IMR-90 (cell line): ENCODE measurements around the gene SLC38A5. TPM values are rescaled to one million over a fixed set of nuclear protein-coding genes. Genes with fewer than 3 reads are reported as not detected.
A peak's percentile ranks its signal among the peaks of the same experiment; 100 is the strongest.
"Not testable (repeated sequence)": the region's sequence is repeated elsewhere in the genome, so short reads cannot be mapped to it uniquely, and the experiment has no call there.

Experiments used
- ATAC-seq: fragments of 200-7000 bp; cut with Tn5 transposase; 2 replicates; pipeline ENCODE4 v1.9.1; 2020; ENCODE audit warnings: low read depth, mild to moderate bottlenecking, moderate library complexity
- Bru-seq: library from RNA; stranded (reverse); fragments of 400-500 nt; gene quantifications from one replicate; lab custom pipeline; 2021; lab: Mats Ljungman, UMichigan
- BruChase-seq, 2 experiments: library from RNA; stranded (reverse); fragments of 400-500 nt; gene quantifications; one replicate each; lab custom pipeline; 2021; lab: Mats Ljungman, UMichigan
- BruUV-seq: library from RNA; stranded (reverse); fragments of 400-500 nt; replicated peaks from 2 replicates; lab custom pipeline; 2021; lab: Mats Ljungman, UMichigan
- CTCF ChIA-PET: fragments of 300-600 bp; formaldehyde crosslinking; extraction: SDS; loops from one replicate; lab custom pipeline; 2021; ENCODE audit warnings: antibody characterized with exemption; lab: Yijun Ruan, JAX
- POLR2A ChIA-PET: fragments of 300-600 bp; sonication (Branson Sonifier 250); formaldehyde crosslinking; loops from one replicate; lab custom pipeline; 2022; ENCODE audit warnings: antibody characterized with exemption; ENCODE audit not compliant: unreplicated experiment; lab: Charles Lee
- DNase-seq: peaks from one replicate; pipeline ENCODE4 v3.0.0; 2013
- H2AFZ ChIP-seq: replicated peaks from 2 replicates; pipeline ENCODE3; 2013; ENCODE audit warnings: low read length, mild to moderate bottlenecking; ENCODE audit not compliant: poor library complexity
- H2AK5ac ChIP-seq: 2 replicates; pipeline ENCODE4 v1.6.1; 2013; ENCODE audit warnings: low read depth, low read length, inconsistent platforms
- H2AK9ac ChIP-seq: replicated peaks from 2 replicates; pipeline ENCODE3; 2013; ENCODE audit warnings: mild to moderate bottlenecking, low read depth, low read length, moderate library complexity; ENCODE audit not compliant: poor library complexity
- H2BK120ac ChIP-seq: 2 replicates; pipeline ENCODE4 v1.6.1; 2013; ENCODE audit warnings: low read depth, low read length, inconsistent platforms
- H2BK15ac ChIP-seq: 3 replicates; pipeline ENCODE4 v1.6.1; 2013; ENCODE audit warnings: low read depth, low read length, inconsistent platforms
- H2BK20ac ChIP-seq: 2 replicates; pipeline ENCODE4 v1.6.1; 2013; ENCODE audit warnings: low read depth, mild to moderate bottlenecking, inconsistent platforms, low read length, moderate library complexity
- H2BK5ac ChIP-seq: 2 replicates; pipeline ENCODE4 v1.6.1; 2013; ENCODE audit warnings: mild to moderate bottlenecking, low read depth, low read length, inconsistent platforms; ENCODE audit not compliant: poor library complexity, severe bottlenecking
- H3K14ac ChIP-seq: replicated peaks from 2 replicates; pipeline ENCODE4 v1.6.1; 2013; ENCODE audit warnings: low read depth, low read length, inconsistent platforms
- H3K18ac ChIP-seq: 2 replicates; pipeline ENCODE4 v1.6.1; 2013; ENCODE audit warnings: low read depth, low read length, control low read depth
- H3K23ac ChIP-seq: 2 replicates; pipeline ENCODE4 v1.6.1; 2013; ENCODE audit warnings: low read depth, low read length, inconsistent platforms
- H3K27ac ChIP-seq: 2 replicates; pipeline ENCODE4 v1.5.1; 2013; ENCODE audit warnings: mild to moderate bottlenecking, control low read depth, low read length; ENCODE audit not compliant: insufficient read depth
- H3K27me3 ChIP-seq: 2 replicates; pipeline ENCODE4 v1.6.1; 2013; ENCODE audit warnings: low read length; ENCODE audit not compliant: control insufficient read depth, insufficient read depth
- H3K36me3 ChIP-seq: 2 replicates; pipeline ENCODE4 v1.6.1; 2013; ENCODE audit warnings: low read length, mixed read lengths; ENCODE audit not compliant: control insufficient read depth, insufficient read depth
- H3K4ac ChIP-seq: 2 replicates; pipeline ENCODE4 v1.6.1; 2013; ENCODE audit warnings: low read depth, low read length, inconsistent platforms
- H3K4me1 ChIP-seq: 2 replicates; pipeline ENCODE4 v1.6.1; 2013; ENCODE audit warnings: low read length, mixed read lengths; ENCODE audit not compliant: control insufficient read depth, insufficient read depth
- H3K4me2 ChIP-seq: 2 replicates; pipeline ENCODE4 v1.6.1; 2013; ENCODE audit warnings: low read depth, mild to moderate bottlenecking, control low read depth, low read length, moderate library complexity
- H3K4me3 ChIP-seq: 2 replicates; pipeline ENCODE4 v1.5.1; 2013; ENCODE audit warnings: low read depth, mild to moderate bottlenecking, control low read depth, low read length, moderate library complexity; ENCODE audit not compliant: insufficient read depth
- H3K56ac ChIP-seq: 2 replicates; pipeline ENCODE4 v1.6.1; 2013; ENCODE audit warnings: low read length, inconsistent platforms; ENCODE audit not compliant: insufficient read depth; ENCODE audit errors: extremely low read depth
- H3K79me1 ChIP-seq, 2 experiments: 2 replicates each; pipeline ENCODE4 v1.6.1; 2013; ENCODE audit warnings: low read length in 2 of 2, inconsistent platforms in 1 of 2, low read depth in 1 of 2
- H3K9ac ChIP-seq: 2 replicates; pipeline ENCODE4 v1.6.1; 2013; ENCODE audit warnings: low read depth, low read length, control low read depth
- H3K9me1 ChIP-seq: 2 replicates; pipeline ENCODE4 v1.6.1; 2013; ENCODE audit warnings: low read length, inconsistent platforms; ENCODE audit not compliant: insufficient read depth
- H3K9me3 ChIP-seq: 2 replicates; pipeline ENCODE4 v1.6.1; 2013; ENCODE audit warnings: low read length; ENCODE audit not compliant: control insufficient read depth, insufficient read depth
- H4K20me1 ChIP-seq: 2 replicates; pipeline ENCODE4 v1.6.1; 2013; ENCODE audit warnings: low read length, inconsistent platforms; ENCODE audit not compliant: insufficient read depth
- H4K5ac ChIP-seq: 2 replicates; pipeline ENCODE4 v1.6.1; 2013; ENCODE audit warnings: mild to moderate bottlenecking, low read depth, low read length, control low read depth
- H4K8ac ChIP-seq, 2 experiments: 2 replicates each; pipeline ENCODE4 v1.6.1; 2013; ENCODE audit warnings: low read depth in 2 of 2, low read length in 2 of 2, control low read depth in 1 of 2, inconsistent platforms in 1 of 2
- H4K91ac ChIP-seq: 2 replicates; pipeline ENCODE4 v1.6.1; 2013; ENCODE audit warnings: low read depth, low read length, inconsistent platforms; ENCODE audit not compliant: insufficient read depth
- CEBPB ChIP-seq: IDR thresholded peaks from 2 replicates; pipeline ENCODE4 v1.6.1; 2012; ENCODE audit warnings: low read depth, low read length, improper control_type of control experiment
- FOS ChIP-seq: fragments of 150-350 bp; IDR thresholded peaks from 2 replicates; pipeline ENCODE4 v1.6.1; 2016; ENCODE audit warnings: low read depth, low read length
- MAFK ChIP-seq: IDR thresholded peaks from 2 replicates; pipeline ENCODE4 v1.6.1; 2012; ENCODE audit warnings: low read depth, low read length, improper control_type of control experiment
- RAD21 ChIP-seq: IDR thresholded peaks from 2 replicates; pipeline ENCODE4 v1.6.1; 2012; ENCODE audit warnings: low read length, improper control_type of control experiment
- SMC3 ChIP-seq: fragments of 150-350 bp; IDR thresholded peaks from 2 replicates; pipeline ENCODE4 v1.6.1; 2016; ENCODE audit warnings: low read depth, mild to moderate bottlenecking, antibody characterized with exemption, low read length, moderate library complexity
- WGBS, 2 experiments: methylation state at CpG; one replicate each; pipeline versions ENCODE4 v1.1.5 to v1.1.7; 2013; ENCODE audit warnings: missing lambda C conversion rate in 2 of 2; ENCODE audit not compliant: insufficient read length in 1 of 2; ENCODE audit errors: extremely low coverage in 2 of 2; 5-methylcytosine and 5-hydroxymethylcytosine counted together
- dilution Hi-C: fragments of 300-500 bp; cut with HindIII; formaldehyde crosslinking; loops from one replicate; pipeline ENCODE4 v1.14.3; 2018; ENCODE audit warnings: low sequenced_read_pairs; ENCODE audit not compliant: unreplicated experiment
- in situ Hi-C: fragments of 300-500 bp; cut with MboI; formaldehyde crosslinking; loops from 3 replicates; pipeline ENCODE4 v1.14.3; 2019; ENCODE audit warnings: low sequenced_read_pairs, inconsistent platforms, mixed read lengths
- intact Hi-C: fragments of 100-400 bp; cut with micrococcal nuclease; formaldehyde crosslinking; loops from 2 replicates; pipeline ENCODE4 v1.10.0; 2022
- long read RNA-seq: library from polyadenylated mRNA; unstranded; transcript quantifications from one replicate; pipeline ENCODE4 v2.0.0, GENCODE V29; 2021; ENCODE audit not compliant: unreplicated experiment
- polyA plus RNA-seq, 3 experiments: library from polyadenylated mRNA; depleted of rRNA; stranded (reverse); fragments of >200 nt; gene quantifications; 2 replicates each; pipeline ENCODE4 v1.2.3, GENCODE V29; 2012; ENCODE audit warnings: low replicate concordance in 1 of 3
- total RNA-seq: library from RNA; depleted of rRNA; stranded (reverse); fragments of >200 nt; gene quantifications from 2 replicates; pipeline ENCODE4 v1.2.3, GENCODE V29; 2012; rRNA removed

SLC38A5 gene
- total RNA-seq (12.2 and 12.8 TPM in 2 replicates), polyA plus RNA-seq (2012; rRNA removed) (20.0 and 20.4 TPM in 2 replicates), Bru-seq, nascent RNA (percentile 39 among the genes with signal in this experiment), BruChase-seq, experiment 1, labeled RNA remaining after a 6-hour chase (percentile 47 among the genes with signal in this experiment), BruChase-seq, experiment 2, labeled RNA remaining after a 2-hour chase (percentile 52 among the genes with signal in this experiment)
- polyA plus RNA-seq (2012; cell fraction: cytosol; rRNA removed): 12.7 and 26.2 TPM in 2 replicates
- polyA plus RNA-seq (2012; cell fraction: nucleus; rRNA removed; ENCODE audit: low replicate concordance): 22.6 and 42.7 TPM in 2 replicates
- long read RNA-seq, partial matches to known transcripts: 0 of 3 reads
- long read RNA-seq, other reads (novel, unspliced or antisense): 3 of 3 reads

- in situ Hi-C loops: no loop called here
- dilution Hi-C loops: no loop called here
- H3K14ac ChIP-seq: no peak within 1 kb of the TSS
- no peak within 1 kb of the TSS for H3K9ac ChIP-seq
- no peak for ATAC-seq
- H3K27ac ChIP-seq: no peak within 1 kb of the TSS
- H3K23ac ChIP-seq: no peak within 1 kb of the TSS
- no peak within 1 kb of the TSS for H3K4ac ChIP-seq
- no peak within 1 kb of the TSS for H2BK20ac ChIP-seq
- H4K20me1 ChIP-seq: no peaks in the 10 kb centered on the region
- H2AFZ ChIP-seq: no peak within 1 kb of the TSS
- H2AK9ac ChIP-seq: peak within 1 kb of the TSS; percentile 61
- no peak within 1 kb of the TSS for H2BK15ac ChIP-seq
- H4K5ac ChIP-seq: no peak within 1 kb of the TSS
- TF ChIP-seq MAFK (no peak), FOS (no peak), RAD21 (no peak), SMC3 (no peak), CEBPB (no peak)
- H2AK5ac ChIP-seq: no peak within 1 kb of the TSS; the same call in 1 of the 2 replicates
- BruUV-seq: no TSS peak
- DNase-seq: no peak
- intact Hi-C loops: no loop called here
- H3K4me1 ChIP-seq: peaks cover 9% of the 10 kb centered on the region; the same call in 1 of the 2 replicates
- H4K8ac ChIP-seq: no peak within 1 kb of the TSS; a peak in 1 of 4 replicates
- peaks cover under 1% of the 10 kb centered on the region; the same call in 1 of the 2 replicates for H3K9me1 ChIP-seq
- no peak within 1 kb of the TSS for H3K18ac ChIP-seq
- H2BK120ac ChIP-seq: no peak within 1 kb of the TSS
- 68% methylated on average over 7 of the region's 18 CpGs; no CpG with 5 or more reads in 1 of the 2 experiments for WGBS, 2 experiments
- H3K4me2 ChIP-seq: no peak within 1 kb of the TSS
- H3K9me3 ChIP-seq: no peaks in the 10 kb centered on the region
- no peak within 1 kb of the TSS for H2BK5ac ChIP-seq
- no peak within 1 kb of the TSS for H3K4me3 ChIP-seq
- ChIA-PET CTCF (no interaction called here), POLR2A (no interaction called here)
- peaks cover 4% of the 10 kb centered on the region; the same call in 1 of the 2 replicates for H3K27me3 ChIP-seq
- H3K56ac ChIP-seq: no peak within 1 kb of the TSS
- no peaks in the 10 kb centered on the region for H3K36me3 ChIP-seq
- H3K79me1 ChIP-seq: no peaks in the 10 kb centered on the region
- no peak within 1 kb of the TSS for H4K91ac ChIP-seq
These were observed at the start of gene SLC38A5 for GRCh38 chrX:48470110-48470832. SLC38A5 (minus strand) TSS chrX:48470260; CDS start chrX:48467924, 2,336 bp downstream.

GRCh38 chrX:48519481-48519880 is 49.4 kb upstream of the SLC38A5 start:
- H2BK120ac ChIP-seq, H4K91ac ChIP-seq, H3K4me3 ChIP-seq, H2AFZ ChIP-seq, H3K14ac ChIP-seq, H2AK5ac ChIP-seq, H2AK9ac ChIP-seq, H2BK5ac ChIP-seq, ATAC-seq, H3K4me2 ChIP-seq, CTCF ChIA-PET, H2BK15ac ChIP-seq, DNase-seq, intact Hi-C loops, H4K5ac ChIP-seq, H3K9me3 ChIP-seq, H3K9ac ChIP-seq, H3K9me1 ChIP-seq, BruUV-seq, H3K36me3 ChIP-seq, H3K23ac ChIP-seq, H4K8ac ChIP-seq, in situ Hi-C loops, H3K27ac ChIP-seq, H3K79me1 ChIP-seq, H3K27me3 ChIP-seq, H3K56ac ChIP-seq, H3K4ac ChIP-seq, H3K4me1 ChIP-seq, POLR2A ChIA-PET, dilution Hi-C loops, H3K18ac ChIP-seq, H2BK20ac ChIP-seq, H4K20me1 ChIP-seq: not testable (repeated sequence)
- WGBS, 2 experiments: no CpG with 5 or more reads among the region's 4 CpGs
